ENCODE measurements around the gene CDC40.
"Not testable (repeated sequence)": the region's sequence is repeated elsewhere in the genome, so short reads cannot be mapped to it uniquely, and the experiment has no call there.

The CDC40 gene

DNA sequence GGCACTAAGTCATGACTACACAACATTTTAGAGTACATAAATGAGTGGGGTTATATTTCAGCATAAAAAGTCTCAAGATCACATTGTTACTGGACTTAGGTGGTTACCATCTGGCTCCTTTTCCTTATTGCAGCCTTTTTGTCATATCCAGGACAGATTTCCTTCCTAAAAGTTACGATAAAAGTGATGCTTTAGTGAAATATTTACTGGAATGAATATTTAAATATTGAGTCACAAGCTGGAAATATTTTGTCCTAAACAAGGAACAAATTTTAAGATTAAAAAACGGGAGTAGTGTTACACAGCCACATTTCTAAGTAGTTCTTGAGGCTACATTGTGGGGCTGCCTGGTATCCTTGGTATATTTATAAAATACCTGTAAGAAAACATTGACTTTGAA is 52.2 kb downstream of the CDC40 start:
- Histone ChIP-seq H3K9ac (no peak overlapping the region), H3K4me2 (no peak overlapping the region), H3K27ac (no peak overlapping the region), H3K79me2 (ENCODE audit: insufficient read depth, low read depth) (no peaks in the 10 kb centered on the region), H3K4me3 (IDR thresholded peaks at IDR 0.05; ENCODE audit: insufficient read depth, low read depth, low read length) (no peak overlapping the region), H3K27me3 (ENCODE audit: insufficient read depth, low read depth) (no peaks in the 10 kb centered on the region), H3K36me3 (ENCODE audit: insufficient read depth) (no peaks in the 10 kb centered on the region), H2AFZ (ENCODE audit: low read depth) (no peak overlapping the region), H3K4me1 (ENCODE audit: low read depth, poor library complexity, severe bottlenecking) (peaks cover 21% of the 10 kb centered on the region), H4K20me1 (ENCODE audit: insufficient read depth) (no peaks in the 10 kb centered on the region)
- TF ChIP-seq, protein P1, sequence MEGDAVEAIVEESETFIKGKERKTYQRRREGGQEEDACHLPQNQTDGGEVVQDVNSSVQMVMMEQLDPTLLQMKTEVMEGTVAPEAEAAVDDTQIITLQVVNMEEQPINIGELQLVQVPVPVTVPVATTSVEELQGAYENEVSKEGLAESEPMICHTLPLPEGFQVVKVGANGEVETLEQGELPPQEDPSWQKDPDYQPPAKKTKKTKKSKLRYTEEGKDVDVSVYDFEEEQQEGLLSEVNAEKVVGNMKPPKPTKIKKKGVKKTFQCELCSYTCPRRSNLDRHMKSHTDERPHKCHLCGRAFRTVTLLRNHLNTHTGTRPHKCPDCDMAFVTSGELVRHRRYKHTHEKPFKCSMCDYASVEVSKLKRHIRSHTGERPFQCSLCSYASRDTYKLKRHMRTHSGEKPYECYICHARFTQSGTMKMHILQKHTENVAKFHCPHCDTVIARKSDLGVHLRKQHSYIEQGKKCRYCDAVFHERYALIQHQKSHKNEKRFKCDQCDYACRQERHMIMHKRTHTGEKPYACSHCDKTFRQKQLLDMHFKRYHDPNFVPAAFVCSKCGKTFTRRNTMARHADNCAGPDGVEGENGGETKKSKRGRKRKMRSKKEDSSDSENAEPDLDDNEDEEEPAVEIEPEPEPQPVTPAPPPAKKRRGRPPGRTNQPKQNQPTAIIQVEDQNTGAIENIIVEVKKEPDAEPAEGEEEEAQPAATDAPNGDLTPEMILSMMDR (conservative IDR thresholded peaks at IDR 0.05; ENCODE audit: low read depth, low read length) = no peak

DNA sequence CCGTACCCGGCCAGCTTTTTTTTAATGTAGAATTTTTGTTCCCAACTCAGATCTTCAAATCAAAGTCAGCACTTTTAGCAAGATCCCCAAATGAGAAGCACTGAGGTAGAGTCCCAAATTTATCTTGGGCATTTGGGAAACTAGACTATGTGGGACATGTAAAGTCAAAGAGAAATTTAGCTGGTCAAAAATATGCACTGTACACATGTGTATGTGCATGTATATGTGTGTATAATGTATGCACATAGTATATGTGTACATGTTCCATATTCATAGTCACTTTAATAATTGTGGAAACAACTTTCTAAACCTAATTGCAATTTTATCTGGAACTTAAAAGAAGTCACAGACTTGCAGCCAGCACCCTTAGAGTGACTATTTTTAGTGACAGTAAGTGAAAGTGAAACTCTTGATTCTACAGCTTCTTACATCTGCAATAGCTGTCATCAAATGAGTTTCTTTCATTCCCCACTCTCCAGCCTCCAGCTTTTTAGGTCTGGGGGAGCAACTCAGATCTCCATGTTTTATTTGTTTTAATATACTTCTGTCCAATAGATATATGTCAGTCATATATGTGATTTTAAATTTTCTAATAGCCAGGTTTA is 53.6 kb downstream of the CDC40 start:
- no peak overlapping the region; the same call in 1 of the 2 replicates for H3K27ac ChIP-seq
- H3K4me3 ChIP-seq (IDR thresholded peaks at IDR 0.05; ENCODE audit: insufficient read depth, low read depth, low read length) = no peak overlapping the region
- H3K9ac ChIP-seq = no peak overlapping the region
- H4K20me1 ChIP-seq (ENCODE audit: insufficient read depth) = no peaks in the 10 kb centered on the region
- H3K4me2 ChIP-seq = peak overlapping the region; percentile 51
- H3K36me3 ChIP-seq (ENCODE audit: insufficient read depth) = no peaks in the 10 kb centered on the region
- no peaks in the 10 kb centered on the region for H3K27me3 ChIP-seq (ENCODE audit: insufficient read depth, low read depth)
- TF ChIP-seq, protein P1 (conservative IDR thresholded peaks at IDR 0.05; ENCODE audit: low read depth, low read length) = no peak
- H3K4me1 ChIP-seq (ENCODE audit: low read depth, poor library complexity, severe bottlenecking) = peaks cover 21% of the 10 kb centered on the region
- no peak overlapping the region for H2AFZ ChIP-seq (ENCODE audit: low read depth)
- H3K79me2 ChIP-seq (ENCODE audit: insufficient read depth, low read depth) = no peaks in the 10 kb centered on the region

DNA sequence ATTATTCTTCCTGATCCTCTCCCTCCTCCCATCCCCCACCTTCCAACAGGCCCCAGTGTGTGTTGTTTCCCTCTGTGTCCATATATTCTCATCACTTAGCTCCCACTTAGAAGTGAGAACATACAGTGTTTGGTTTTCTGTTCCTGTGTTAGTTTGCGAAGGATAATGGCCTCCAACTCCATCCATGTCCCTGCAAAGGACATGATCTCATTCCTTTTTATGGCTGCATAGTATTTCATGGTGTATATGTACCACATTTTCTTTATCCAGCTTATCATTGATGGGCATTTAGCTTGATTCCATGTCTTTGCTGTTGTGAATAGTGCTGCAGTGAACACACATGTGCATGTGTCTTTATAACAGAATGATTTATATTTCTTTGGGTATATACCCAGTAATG is 55.8 kb downstream of the CDC40 start:
- H3K4me2 ChIP-seq; H3K27me3 ChIP-seq (ENCODE audit: insufficient read depth, low read depth); H2AFZ ChIP-seq (ENCODE audit: low read depth); H3K36me3 ChIP-seq (ENCODE audit: insufficient read depth); H3K79me2 ChIP-seq (ENCODE audit: insufficient read depth, low read depth); H3K9ac ChIP-seq; H3K27ac ChIP-seq; H3K4me3 ChIP-seq (IDR thresholded peaks at IDR 0.05; ENCODE audit: insufficient read depth, low read depth, low read length); H4K20me1 ChIP-seq (ENCODE audit: insufficient read depth): not testable (repeated sequence)
- H3K4me1 ChIP-seq (ENCODE audit: low read depth, poor library complexity, severe bottlenecking) = peaks cover 21% of the 10 kb centered on the region

DNA sequence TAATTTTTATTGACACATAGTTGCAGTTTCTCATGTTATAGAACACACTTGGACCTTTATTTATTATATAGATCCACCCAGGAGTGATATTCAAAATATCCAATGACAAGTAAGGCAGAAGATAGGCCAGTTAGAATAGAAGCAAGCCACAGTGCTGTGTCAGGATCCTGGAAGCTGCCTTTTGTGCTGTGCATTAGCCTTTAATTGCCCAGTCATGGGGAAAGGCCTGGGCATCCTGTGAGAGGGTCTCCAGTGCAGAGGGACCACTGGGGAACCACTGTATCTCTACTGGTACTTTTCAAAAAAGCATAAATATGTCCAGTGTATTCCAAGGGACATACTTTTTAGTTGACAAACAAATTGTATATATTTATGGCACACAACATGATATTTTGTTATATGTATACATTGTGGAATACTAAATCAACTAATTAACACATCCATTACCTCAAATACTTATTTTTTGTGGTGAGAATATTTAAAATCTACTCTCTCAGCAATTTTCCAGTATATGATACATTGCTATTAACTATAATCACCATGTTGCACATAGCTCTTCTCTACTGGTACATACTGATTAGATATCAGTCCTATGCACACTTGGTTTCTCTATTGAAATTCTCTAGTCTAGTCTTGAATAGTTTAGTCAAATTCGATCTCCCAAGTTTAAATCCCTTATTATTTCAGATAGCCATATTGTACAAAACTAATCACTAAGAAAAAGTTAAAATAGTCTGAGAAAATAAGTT is 59.5 kb downstream of the CDC40 start:
- no peak overlapping the region for H3K27ac ChIP-seq
- H3K9ac ChIP-seq = no peak overlapping the region
- H3K4me3 ChIP-seq (IDR thresholded peaks at IDR 0.05; ENCODE audit: insufficient read depth, low read depth, low read length) = no peak overlapping the region
- H4K20me1 ChIP-seq (ENCODE audit: insufficient read depth) = no peaks in the 10 kb centered on the region
- H3K27me3 ChIP-seq (ENCODE audit: insufficient read depth, low read depth) = no peaks in the 10 kb centered on the region
- H2AFZ ChIP-seq (ENCODE audit: low read depth) = no peak overlapping the region
- H3K36me3 ChIP-seq (ENCODE audit: insufficient read depth) = no peaks in the 10 kb centered on the region
- TF ChIP-seq, protein P1 (conservative IDR thresholded peaks at IDR 0.05; ENCODE audit: low read depth, low read length) = no peak
- no peaks in the 10 kb centered on the region for H3K79me2 ChIP-seq (ENCODE audit: insufficient read depth, low read depth)
- H3K4me2 ChIP-seq = no peak overlapping the region
- peaks cover 2% of the 10 kb centered on the region for H3K4me1 ChIP-seq (ENCODE audit: low read depth, poor library complexity, severe bottlenecking)

DNA sequence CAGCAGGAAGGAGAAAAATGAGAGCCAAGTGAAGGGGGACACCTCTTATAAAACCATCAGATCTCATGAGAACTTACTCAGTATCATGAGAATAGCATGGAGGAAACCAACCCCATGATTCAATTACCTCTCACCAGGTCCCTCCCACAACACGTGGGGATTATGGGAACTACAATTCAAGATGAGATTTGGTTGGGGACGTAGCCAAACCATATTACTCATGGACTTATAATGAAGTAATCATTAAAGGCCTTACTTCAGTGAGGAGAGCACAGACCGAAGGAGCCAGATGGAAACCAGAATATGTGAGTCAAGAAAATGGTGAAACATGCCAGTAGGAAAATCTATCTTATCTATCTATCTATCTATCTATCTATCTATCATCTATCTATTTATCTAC is 64.4 kb downstream of the CDC40 start:
- H2AFZ ChIP-seq (ENCODE audit: low read depth); H3K36me3 ChIP-seq (ENCODE audit: insufficient read depth); H3K9ac ChIP-seq; H3K79me2 ChIP-seq (ENCODE audit: insufficient read depth, low read depth); H3K27me3 ChIP-seq (ENCODE audit: insufficient read depth, low read depth); H3K4me2 ChIP-seq; H4K20me1 ChIP-seq (ENCODE audit: insufficient read depth); H3K4me1 ChIP-seq (ENCODE audit: low read depth, poor library complexity, severe bottlenecking); H3K27ac ChIP-seq; H3K4me3 ChIP-seq (IDR thresholded peaks at IDR 0.05; ENCODE audit: insufficient read depth, low read depth, low read length): not testable (repeated sequence)

All from KMS-11 (cell line).